Raji (cell line): ENCODE data around the gene CAPN12.

Experiments
- POLR2A ChIP-seq: IDR thresholded peaks from 2 replicates; pipeline ENCODE4 v1.6.1; 2011; ENCODE audit warnings: low read depth, low read length, control low read depth; ENCODE audit not compliant: insufficient read depth

Gene CAPN12

GRCh38 chr19:38709119-38709518, 35.2 kb downstream of the CAPN12 start:
- no peak for TF ChIP-seq POLR2A

GRCh38 chr19:38708413-38709024, 35.8 kb downstream of the CAPN12 start:
- no peak for TF ChIP-seq POLR2A

- TF ChIP-seq POLR2A: no peak
Observed at GRCh38 chr19:38707512-38708114, 36.7 kb downstream of the CAPN12 start.

- no peak for TF ChIP-seq POLR2A
Observed at GRCh38 chr19:38706792-38707511, 37.3 kb downstream of the CAPN12 start.

GRCh38 chr19:38705197-38706019, 38.9 kb downstream of the CAPN12 start:
- TF ChIP-seq POLR2A: no peak

GRCh38 chr19:38704488-38705026, 39.7 kb downstream of the CAPN12 start:
- no peak for TF ChIP-seq POLR2A

GRCh38 chr19:38703509-38703908, 40.8 kb downstream of the CAPN12 start:
- TF ChIP-seq POLR2A: no peak

- TF ChIP-seq POLR2A: no peak
Observed at GRCh38 chr19:38702278-38702677, 42.0 kb downstream of the CAPN12 start.

GRCh38 chr19:38701455-38702063, 42.7 kb downstream of the CAPN12 start:
- no peak for TF ChIP-seq POLR2A

- no peak for TF ChIP-seq POLR2A
Observed at GRCh38 chr19:38700902-38701454, 43.3 kb downstream of the CAPN12 start.

- TF ChIP-seq POLR2A: no peak
Observed at GRCh38 chr19:38700350-38700901, 43.8 kb downstream of the CAPN12 start.

GRCh38 chr19:38699647-38700349, 44.5 kb downstream of the CAPN12 start:
- TF ChIP-seq POLR2A: no peak

GRCh38 chr19:38699027-38699346, 45.3 kb downstream of the CAPN12 start:
- TF ChIP-seq POLR2A: no peak
